H1 (cell line): ENCODE measurements around the gene NAP1L1. TPM values are rescaled to one million over a fixed set of nuclear protein-coding genes. Genes with fewer than 3 reads are reported as not detected.
A peak's percentile ranks its signal among the peaks of the same experiment; 100 is the strongest.

Experiments
- CTCF ChIA-PET: fragments of 300-600 bp; sonication (Branson Sonifier 250); formaldehyde crosslinking; loops from one replicate; lab custom pipeline; 2021; ENCODE audit not compliant: partially characterized antibody; lab: Charles Lee
- POLR2A ChIA-PET: fragments of 300-600 bp; sonication (Branson Sonifier 250); formaldehyde crosslinking; loops from one replicate; lab custom pipeline; 2021; ENCODE audit warnings: inconsistent platforms; ENCODE audit not compliant: partially characterized antibody; lab: Charles Lee
- DNase-seq, 2 experiments: peaks; one replicate each; pipeline versions ENCODE4 v3.0.0 to v3.0.0-alpha.2; 2010 to 2022; ENCODE audit warnings: low spot score in 2 of 2, low read depth in 1 of 2, mixed read lengths in 1 of 2
- FAIRE-seq: peaks from 2 replicates; lab custom pipeline; 2011; peaks lifted over from hg19 to GRCh38; lab: Jason Lieb, UNC
- H2AFZ ChIP-seq: 2 replicates; pipeline ENCODE4 v1.8.1; 2012; ENCODE audit warnings: low read length, inconsistent platforms
- H2AK5ac ChIP-seq: 2 replicates; pipeline ENCODE4 v1.6.1; 2013; ENCODE audit warnings: low read depth, low read length
- H2BK120ac ChIP-seq: replicated peaks from 2 replicates; pipeline ENCODE3; 2013; ENCODE audit warnings: low read depth, low read length, inconsistent platforms
- H2BK12ac ChIP-seq: 2 replicates; pipeline ENCODE4 v1.6.1; 2013; ENCODE audit warnings: low read depth, low read length
- H2BK15ac ChIP-seq: 2 replicates; pipeline ENCODE4 v1.6.1; 2013; ENCODE audit warnings: low read length
- H2BK20ac ChIP-seq: 2 replicates; pipeline ENCODE4 v1.6.1; 2013; ENCODE audit warnings: low read length
- H2BK5ac ChIP-seq: 2 replicates; pipeline ENCODE4 v1.6.1; 2013; ENCODE audit warnings: low read depth, low read length
- H3K14ac ChIP-seq: 2 replicates; pipeline ENCODE4 v1.6.1; 2013; ENCODE audit warnings: inconsistent platforms; ENCODE audit not compliant: insufficient read length
- H3K18ac ChIP-seq: 2 replicates; pipeline ENCODE4 v1.6.1; 2013; ENCODE audit warnings: low read length; ENCODE audit errors: extremely low read depth
- H3K23ac ChIP-seq: 2 replicates; pipeline ENCODE4 v1.6.1; 2013; ENCODE audit warnings: inconsistent platforms; ENCODE audit not compliant: insufficient read length
- H3K23me2 ChIP-seq: 2 replicates; pipeline ENCODE4 v1.6.1; 2013; ENCODE audit warnings: low read depth, low read length
- H3K27ac ChIP-seq: 2 replicates; pipeline ENCODE4 v1.6.1; 2011; ENCODE audit warnings: low read depth, low read length, inconsistent platforms
- H3K27me3 ChIP-seq, 4 experiments: replicated peaks in 1 of 4; 1 replicate in 1 of 4; 2 replicates in 3 of 4; pipeline versions ENCODE4 v1.6.1 to v1.8.1; 2011 to 2013; ENCODE audit warnings: low read length in 3 of 4, mild to moderate bottlenecking in 3 of 4, inconsistent platforms in 2 of 4, mixed read lengths in 2 of 4, moderate library complexity in 1 of 4; ENCODE audit not compliant: control insufficient read depth in 3 of 4, insufficient read depth in 3 of 4; ENCODE audit errors: extremely low read depth in 1 of 4
- H3K36me3 ChIP-seq, 4 experiments: 2 replicates each; pipeline versions ENCODE4 v1.6.1 to v1.8.1; 2011 to 2013; ENCODE audit warnings: mild to moderate bottlenecking in 4 of 4, low read length in 3 of 4, moderate library complexity in 2 of 4, control low read depth in 1 of 4, inconsistent platforms in 1 of 4; ENCODE audit not compliant: insufficient read depth in 4 of 4, control insufficient read depth in 2 of 4
- H3K4ac ChIP-seq: replicated peaks from 2 replicates; pipeline ENCODE3; 2013; ENCODE audit warnings: low read length, low read depth, mixed read lengths, inconsistent platforms; ENCODE audit not compliant: insufficient read length
- H3K4me1 ChIP-seq, 4 experiments: replicated peaks in 1 of 4; 1 replicate in 1 of 4; 2 replicates in 3 of 4; pipeline versions ENCODE4 v1.6.1 to v1.8.1; 2011 to 2013; ENCODE audit warnings: low read length in 3 of 4, inconsistent platforms in 2 of 4, mixed read lengths in 1 of 4; ENCODE audit not compliant: insufficient read depth in 4 of 4, control insufficient read depth in 3 of 4
- H3K4me2 ChIP-seq, 2 experiments: 2 replicates each; pipeline versions ENCODE4 v1.6.1 to v1.8.1; 2011 to 2013; ENCODE audit warnings: low read depth in 2 of 2, low read length in 2 of 2, control low read depth in 1 of 2, inconsistent platforms in 1 of 2, mild to moderate bottlenecking in 1 of 2; ENCODE audit not compliant: insufficient read depth in 1 of 2
- H3K4me3 ChIP-seq, 4 experiments: fragments of 200-600, 300-600 bp in 1 of 4; sonication (generic), shearing (Covaris generic), sonication (Bioruptor Twin) in 1 of 4; 2 replicates each; pipeline versions ENCODE4 v1.5.1 to v1.8.1; 2011 to 2016; ENCODE audit warnings: low read length in 4 of 4, low read depth in 3 of 4, control low read depth in 2 of 4, inconsistent platforms in 2 of 4, mild to moderate bottlenecking in 2 of 4, mixed read lengths in 1 of 4, moderate library complexity in 1 of 4; ENCODE audit not compliant: insufficient read depth in 2 of 4; ENCODE audit errors: extremely low read depth in 1 of 4
- H3K56ac ChIP-seq: replicated peaks from 2 replicates; pipeline ENCODE3; 2013; ENCODE audit warnings: low read depth, mild to moderate bottlenecking, mixed read lengths, low read length, inconsistent platforms; ENCODE audit not compliant: insufficient read length
- H3K79me1 ChIP-seq: 2 replicates; pipeline ENCODE4 v1.6.1; 2013; ENCODE audit warnings: low read depth, low read length, control low read depth
- H3K79me2 ChIP-seq, 2 experiments: 2 replicates each; pipeline versions ENCODE4 v1.6.1 to v1.8.1; 2012 to 2013; ENCODE audit warnings: low read length in 2 of 2, mild to moderate bottlenecking in 2 of 2, inconsistent platforms in 1 of 2; ENCODE audit not compliant: insufficient read depth in 2 of 2, control insufficient read depth in 1 of 2
- H3K9ac ChIP-seq, 4 experiments: replicated peaks in 1 of 4; 1 replicate in 1 of 4; 2 replicates in 3 of 4; pipeline versions ENCODE4 v1.6.1 to v1.8.1; 2011 to 2013; ENCODE audit warnings: low read depth in 3 of 4, low read length in 3 of 4, control low read depth in 2 of 4, mild to moderate bottlenecking in 2 of 4, moderate library complexity in 2 of 4, inconsistent platforms in 1 of 4; ENCODE audit errors: extremely low read depth in 1 of 4
- H3K9me3 ChIP-seq, 2 experiments: 2 replicates each; pipeline versions ENCODE4 v1.6.1 to v1.8.1; 2012 to 2013; ENCODE audit warnings: mild to moderate bottlenecking in 2 of 2, moderate library complexity in 2 of 2, control low read depth in 1 of 2, inconsistent platforms in 1 of 2, low read depth in 1 of 2, low read length in 1 of 2, mixed read lengths in 1 of 2; ENCODE audit not compliant: insufficient read depth in 2 of 2
- H4K20me1 ChIP-seq, 2 experiments: replicated peaks in 1 of 2; 2 replicates each; pipeline versions ENCODE3 to v1.8.1; 2011 to 2013; ENCODE audit warnings: inconsistent platforms in 2 of 2, low read length in 2 of 2, mild to moderate bottlenecking in 1 of 2; ENCODE audit not compliant: insufficient read depth in 2 of 2, control insufficient read depth in 1 of 2
- H4K5ac ChIP-seq: 2 replicates; pipeline ENCODE4 v1.6.1; 2013; ENCODE audit warnings: low read length, low read depth, mixed read lengths, inconsistent platforms; ENCODE audit not compliant: insufficient read length
- H4K8ac ChIP-seq: 2 replicates; pipeline ENCODE4 v1.8.0; 2013; ENCODE audit warnings: mild to moderate bottlenecking, moderate library complexity, low read length, inconsistent platforms; ENCODE audit not compliant: insufficient read depth; ENCODE audit errors: extremely low read depth
- H4K91ac ChIP-seq: replicated peaks from 2 replicates; pipeline ENCODE3; 2013; ENCODE audit warnings: low read length, mixed read lengths, inconsistent platforms; ENCODE audit not compliant: insufficient read length
- CBX8 ChIP-seq: fragments of 300-800, 300-1000 bp; sonication (generic); IDR thresholded peaks from 2 replicates; pipeline ENCODE4 v1.7.1; 2016; ENCODE audit warnings: low read depth, low read length, borderline replicate concordance
- CEBPB ChIP-seq: IDR thresholded peaks from 2 replicates; pipeline ENCODE4 v1.6.1; 2012; ENCODE audit warnings: low read depth, low read length
- EGR1 ChIP-seq: IDR thresholded peaks from 2 replicates; pipeline ENCODE4 v1.6.1; 2011; ENCODE audit warnings: low read depth, low read length, borderline replicate concordance
- EP300 ChIP-seq, 2 experiments: IDR thresholded peaks; 1 replicate in 1 of 2; 2 replicates in 1 of 2; pipeline ENCODE4 v1.6.1; 2011 to 2012; ENCODE audit warnings: low read depth in 2 of 2, low read length in 2 of 2, mild to moderate bottlenecking in 2 of 2, borderline replicate concordance in 1 of 2, inconsistent platforms in 1 of 2, moderate library complexity in 1 of 2
- EZH2 ChIP-seq: fragments of 200-600 bp; sonication (generic); IDR thresholded peaks from 2 replicates; pipeline ENCODE4 v1.7.1; 2012; ENCODE audit warnings: low read depth, mild to moderate bottlenecking, moderate library complexity, low read length, inconsistent platforms; ENCODE audit not compliant: severe bottlenecking
- FOSL1 ChIP-seq: IDR thresholded peaks from 2 replicates; pipeline ENCODE4 v1.6.1; 2011; ENCODE audit warnings: mild to moderate bottlenecking, low read depth, low read length, moderate library complexity; ENCODE audit not compliant: insufficient read depth
- GABPA ChIP-seq: IDR thresholded peaks from 2 replicates; pipeline ENCODE4 v1.6.1; 2011; ENCODE audit warnings: mild to moderate bottlenecking, low read length, moderate library complexity, borderline replicate concordance; ENCODE audit not compliant: insufficient read depth
- GTF2F1 ChIP-seq: IDR thresholded peaks from 2 replicates; pipeline ENCODE4 v1.6.1; 2012; ENCODE audit warnings: low read depth, low read length, improper control_type of control experiment, borderline replicate concordance
- JUN ChIP-seq: IDR thresholded peaks from 2 replicates; pipeline ENCODE4 v1.6.1; 2011; ENCODE audit warnings: low read depth, mild to moderate bottlenecking, improper control_type of control experiment, low read length
- KDM5A ChIP-seq: fragments of 200-600 bp; IDR thresholded peaks from 2 replicates; pipeline ENCODE4 v1.7.1; 2012; ENCODE audit warnings: mild to moderate bottlenecking, low read length, inconsistent platforms, mixed read lengths
- POLR2A ChIP-seq, 2 experiments: IDR thresholded peaks; 1 replicate in 1 of 2; 2 replicates in 1 of 2; pipeline ENCODE4 v1.6.1; 2011; ENCODE audit warnings: low read depth in 2 of 2, low read length in 2 of 2, mild to moderate bottlenecking in 2 of 2; ENCODE audit errors: control extremely low read depth in 1 of 2
- RFX5 ChIP-seq: IDR thresholded peaks from 2 replicates; pipeline ENCODE4 v1.6.1; 2011; ENCODE audit warnings: low read depth, low read length, improper control_type of control experiment, borderline replicate concordance
- TAF7 ChIP-seq: optimal IDR thresholded peaks from 2 replicates; pipeline ENCODE3; 2011; ENCODE audit warnings: low read depth, mild to moderate bottlenecking, inconsistent platforms, low read length, moderate library complexity, borderline replicate concordance
- whole genome bisulfite sequencing, 2 experiments: shearing (Covaris generic) in 1 of 2; methylation state at CpG; one replicate each; pipeline versions ENCODE4 v1.1.6 to v1.1.7; 2013 to 2015; ENCODE audit warnings: low lambda C conversion rate in 2 of 2, mixed read lengths in 2 of 2, inconsistent platforms in 1 of 2, low coverage in 1 of 2, missing lambda C conversion rate in 1 of 2; ENCODE audit not compliant: insufficient replicate concordance in 2 of 2, insufficient coverage in 1 of 2, insufficient read length in 1 of 2; ENCODE audit errors: extremely low coverage in 1 of 2, missing lambda C conversion rate in 1 of 2; 5-methylcytosine and 5-hydroxymethylcytosine counted together
- polyA plus RNA-seq, 7 experiments: library from polyadenylated mRNA; depleted of rRNA in 3 of 7; stranded (reverse) in 5 of 7; unstranded in 2 of 7; fragments of >200 nt in 5 of 7; fragments of 200-250 nt in 2 of 7; gene quantifications; 1 replicate in 5 of 7; 2 replicates in 1 of 7; 4 replicates in 1 of 7; pipeline versions ENCODE4 v1.2.1 to v1.2.3, GENCODE V29; 2011 to 2013; ENCODE audit warnings: missing spikeins in 2 of 7, mixed read lengths in 2 of 7
- total RNA-seq: library from RNA; stranded (reverse); fragmentation: NEBNext Ultra II Directional; extraction: Animal tissue kit (Norgen Biotek cat#: 25700); gene quantifications from 2 replicates; pipeline ENCODE4 v1.2.1, GENCODE V29; 2021

The NAP1L1 gene
- total and polyA plus RNA-seq, 2 of the 8 experiments (the other 6 are each of a cell fraction or from before 2014, with no cell fraction given) = 202 to 1,159 TPM

GRCh38 chr12:76078748-76079147 is 5.7 kb downstream of the NAP1L1 start:
- H2BK5ac ChIP-seq = no peak overlapping the region
- WGBS, 2 experiments = 91% methylated on average over 2 of the region's 2 CpGs; no CpG with 5 or more reads in 1 of the 2 experiments
- no peak overlapping the region for H2AK5ac ChIP-seq
- no peak overlapping the region for H3K18ac ChIP-seq
- H4K8ac ChIP-seq = no peak overlapping the region
- H3K4me1 ChIP-seq = peaks cover 0 to 16% (median 9%) of the 10 kb centered on the region in 4 experiments; a peak in 5 of 7 replicates
- no peak overlapping the region; a peak in 1 of 4 replicates for H3K4me2 ChIP-seq
- no peak overlapping the region for H3K56ac ChIP-seq
- no peak overlapping the region for H2BK120ac ChIP-seq
- H3K36me3 ChIP-seq = peaks cover 0 to 32% (median 1%) of the 10 kb centered on the region in 4 experiments; a peak in 1 of 8 replicates
- POLR2A ChIA-PET = interaction anchor here (1.3 to 2.1 kb wide), 6 partner anchors 9 to 37 kb away, joined by 3 to 7 read pairs (median 4); no protein-coding TSS in a partner anchor
- no peak overlapping the region for H4K91ac ChIP-seq
- 0 out of 8 replicates have a peak overlapping the region, but pooled peaks of 1 of the 4 experiments have one; percentile 0 for H3K4me3 ChIP-seq
- no peaks in the 10 kb centered on the region for H3K9me3 ChIP-seq
- H4K5ac ChIP-seq = no peak overlapping the region
- no peak overlapping the region for H2BK20ac ChIP-seq
- H2AFZ ChIP-seq = no peak overlapping the region
- CTCF ChIA-PET = interaction anchor here (0.6 to 1.1 kb wide), 7 partner anchors 13 to 817 kb away, joined by 3 to 4 read pairs (median 3); no protein-coding TSS in a partner anchor
- no peaks in the 10 kb centered on the region for H3K27me3 ChIP-seq
- no peak overlapping the region for H2BK12ac ChIP-seq
- no peak overlapping the region for H3K9ac ChIP-seq
- H3K23ac ChIP-seq = no peak overlapping the region
- H4K20me1 ChIP-seq = peaks cover 31 to 52% of the 10 kb centered on the region in 2 experiments
- peaks cover 87 to 100% of the 10 kb centered on the region in 2 experiments for H3K79me2 ChIP-seq
- no peak overlapping the region for H3K27ac ChIP-seq
- H3K14ac ChIP-seq = no peak overlapping the region
- H2BK15ac ChIP-seq = no peak overlapping the region
- FAIRE-seq (no peak), DNase-seq (no peak)
- no peaks in the 10 kb centered on the region for H3K79me1 ChIP-seq
- H3K4ac ChIP-seq = no peak overlapping the region
- peaks cover 2% of the 10 kb centered on the region; the same call in 1 of the 2 replicates for H3K23me2 ChIP-seq
- TF ChIP-seq JUN (no peak), TAF7 (no peak), FOSL1 (no peak), RFX5 (no peak), GABPA (no peak), CBX8 (no peak), EGR1 (no peak), KDM5A (no peak), POLR2A (IDR thresholded peaks at IDR 0.05; ENCODE audit: control extremely low read depth in 1 of 2, low read depth in 2 of 2, low read length in 2 of 2) (no peak), CEBPB (no peak), GTF2F1 (no peak), EP300 (IDR thresholded peaks at IDR 0.05; ENCODE audit: borderline replicate concordance in 1 of 2, low read depth in 2 of 2, low read length in 2 of 2) (no peak), EZH2 (no peak)
